Jurkat, Clone E6-1 (cell line): ENCODE results near the gene ADGRF5.
"Not testable (repeated sequence)": the region's sequence is repeated elsewhere in the genome, so short reads cannot be mapped to it uniquely, and the experiment has no call there.

ENCODE experiments used
- DNase-seq: peaks from one replicate; pipeline ENCODE4 v3.0.0-alpha.2; 2011; ENCODE audit warnings: low read depth, low spot score
- H3K4me3 ChIP-seq: 2 replicates; pipeline ENCODE4 v1.5.1; 2011; ENCODE audit warnings: mild to moderate bottlenecking, low read length, control low read depth, moderate library complexity

ADGRF5 gene

DNA sequence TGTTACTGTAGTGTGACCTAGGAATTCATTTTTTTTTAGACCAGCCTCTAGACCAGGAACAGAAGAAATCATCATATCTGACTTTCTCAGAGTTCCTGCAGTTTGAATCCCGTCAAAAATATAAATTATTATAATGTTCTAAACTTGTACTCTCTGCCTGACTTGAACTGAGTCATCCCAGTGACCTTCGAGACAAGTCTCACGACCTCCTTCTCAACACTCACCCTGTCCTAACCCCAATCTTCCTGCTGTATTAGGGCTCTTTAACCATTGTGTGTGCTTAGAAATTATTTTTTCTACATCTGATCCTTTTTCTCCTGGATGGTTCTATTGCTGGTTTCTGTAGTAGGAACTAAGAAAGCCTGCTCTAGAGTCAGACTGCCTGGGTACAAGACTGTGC lies 21.5 kb downstream of the ADGRF5 start:
- H3K4me3 ChIP-seq: no peak overlapping the region
- no peak for DNase-seq

DNA sequence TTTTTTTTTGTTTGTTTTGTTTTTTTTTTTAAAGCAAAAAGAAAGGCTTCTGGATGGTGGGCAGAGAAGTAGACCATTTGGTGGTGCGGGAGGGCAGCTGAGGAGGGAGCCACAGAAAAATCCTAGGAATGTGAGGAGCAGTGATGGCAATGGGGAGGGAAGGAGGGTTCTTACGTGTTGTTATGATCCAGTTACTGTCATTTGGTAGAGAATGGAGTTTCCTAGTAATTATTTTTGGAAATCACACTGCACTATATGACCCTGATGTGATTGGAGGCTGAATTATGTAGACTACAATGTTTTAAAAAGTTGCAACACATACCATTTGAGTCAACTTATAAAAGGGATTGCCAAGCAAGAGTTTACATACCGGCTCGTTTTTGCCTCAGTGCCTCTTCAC lies 22.1 kb downstream of the ADGRF5 start:
- no peak for DNase-seq
- H3K4me3 ChIP-seq: no peak overlapping the region

DNA sequence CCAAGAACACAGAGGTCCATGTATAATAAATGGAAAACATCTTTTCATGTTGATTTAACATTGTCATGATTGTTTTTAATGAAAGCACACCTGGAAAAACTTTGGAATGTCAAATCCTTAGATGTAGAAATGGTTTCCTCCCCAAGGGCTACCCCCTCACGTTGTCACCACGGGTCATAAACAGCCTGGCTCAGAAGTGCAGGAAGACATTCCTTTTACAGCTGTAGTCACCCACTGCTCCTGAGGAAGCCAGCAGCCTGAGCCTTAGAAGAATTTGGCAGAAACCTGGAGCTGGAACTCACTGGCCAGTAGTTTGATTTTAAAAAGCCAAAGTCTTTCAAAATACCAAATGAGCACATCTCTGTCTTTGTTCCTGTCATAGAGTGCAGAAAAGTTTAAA lies 23.7 kb downstream of the ADGRF5 start:
- DNase-seq: no peak
- H3K4me3 ChIP-seq: no peak overlapping the region

DNA sequence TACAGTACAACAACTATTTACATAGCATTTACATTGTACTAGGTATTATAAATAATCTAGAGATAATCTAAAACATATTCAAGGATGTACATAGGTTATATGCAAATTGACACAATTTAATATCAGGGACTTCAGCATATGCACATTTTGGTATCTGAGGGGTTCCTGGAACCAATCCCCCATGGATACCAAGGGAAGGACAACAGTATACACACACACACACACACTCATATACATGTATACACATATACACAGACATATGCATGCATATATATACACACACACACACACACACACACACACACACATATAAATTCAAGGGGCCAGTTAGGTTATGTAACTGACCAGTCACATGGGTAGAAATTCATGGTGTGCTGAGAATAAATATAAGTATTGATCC lies 24.9 kb downstream of the ADGRF5 start:
- DNase-seq: no peak

DNA sequence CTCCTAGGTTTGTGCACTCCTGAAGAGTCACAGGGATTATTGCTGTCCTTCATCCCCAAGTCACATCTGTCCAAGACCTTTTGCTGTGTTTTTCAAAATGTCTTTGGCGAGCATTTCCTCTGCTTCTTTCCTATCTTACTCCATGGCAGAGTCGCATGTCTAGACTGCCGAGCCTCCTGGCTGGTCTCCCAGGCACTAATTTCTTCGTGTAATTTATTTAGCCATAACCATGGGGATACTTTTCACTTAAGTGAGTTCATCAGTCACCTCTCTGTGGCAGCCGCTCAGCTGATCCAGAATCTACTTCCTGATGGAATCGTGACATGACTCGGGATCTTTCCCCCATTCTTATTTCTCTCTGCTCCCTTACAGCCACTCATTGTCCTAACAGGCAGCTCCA lies 25.8 kb downstream of the ADGRF5 start:
- no peak overlapping the region for H3K4me3 ChIP-seq
- no peak for DNase-seq

More for the DNA sequence above, 24.9 kb downstream of the ADGRF5 start:
- H3K4me3 ChIP-seq: no peak overlapping the region

DNA sequence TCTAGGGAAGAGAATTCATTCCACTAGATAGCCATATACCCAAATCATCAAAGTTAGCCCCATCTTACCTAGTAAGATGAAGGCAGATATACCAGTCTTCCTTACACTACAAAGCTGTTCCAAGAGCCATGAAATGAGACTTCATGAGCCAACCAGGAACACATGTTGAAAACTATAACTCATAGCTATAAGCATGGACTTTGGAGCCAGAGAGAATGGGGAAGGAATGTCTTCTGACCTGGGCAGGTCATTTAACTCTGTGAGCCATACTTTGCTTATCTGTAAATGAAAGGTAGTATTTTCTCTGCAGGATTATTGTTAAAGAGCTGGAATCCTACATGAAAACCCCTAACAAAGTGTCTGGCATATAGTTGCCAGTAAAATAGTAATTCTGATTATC lies 27.3 kb downstream of the ADGRF5 start:
- no peak for DNase-seq

DNA sequence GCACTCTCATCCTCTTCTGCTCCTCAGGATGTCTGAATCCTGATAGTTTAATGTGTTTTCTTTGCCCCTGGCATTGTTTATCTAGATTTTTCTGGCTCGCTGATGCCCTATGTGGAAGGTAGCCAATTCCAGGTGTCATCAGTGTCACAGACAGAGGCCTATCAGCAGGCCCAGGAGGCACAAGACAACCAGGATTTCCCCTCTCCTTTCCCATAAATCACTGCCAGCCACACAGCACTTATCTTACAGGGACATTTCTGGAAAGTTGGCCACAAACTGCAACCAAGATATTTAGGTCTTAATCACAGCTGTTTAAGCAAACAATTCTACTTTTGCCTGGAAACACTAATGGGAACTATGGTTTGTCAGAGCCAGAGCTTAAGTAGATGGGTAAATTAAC lies 28.1 kb downstream of the ADGRF5 start:
- H3K4me3 ChIP-seq: no peak overlapping the region
- DNase-seq: no peak

More for the DNA sequence above, 27.3 kb downstream of the ADGRF5 start:
- H3K4me3 ChIP-seq: no peak overlapping the region

DNA sequence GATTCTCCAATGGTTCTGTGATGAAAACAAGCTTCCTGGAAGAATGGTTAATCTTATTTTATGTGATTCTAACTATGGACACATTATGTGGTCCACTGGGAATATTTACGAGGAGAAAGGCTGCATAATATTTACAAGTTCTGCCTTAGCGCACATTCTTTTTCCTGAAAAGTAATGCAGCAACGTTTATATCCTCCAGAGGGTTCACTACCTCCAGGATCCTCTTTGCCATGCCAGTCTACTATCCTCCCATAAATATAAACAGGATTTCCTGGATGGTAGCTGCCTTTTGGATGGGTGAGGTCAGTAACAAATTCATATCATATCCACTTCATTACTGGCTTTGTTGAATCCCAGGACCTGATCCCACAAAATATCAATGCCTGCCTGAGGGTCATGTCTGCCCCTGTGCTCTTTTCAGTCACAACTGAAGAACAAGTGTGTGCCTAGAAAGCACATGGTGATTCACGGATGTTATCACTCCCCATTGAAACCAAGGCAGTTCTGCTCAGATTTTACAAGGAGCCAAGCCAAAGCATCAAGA lies 30.4 kb downstream of the ADGRF5 start:
- no peak for DNase-seq
- H3K4me3 ChIP-seq: no peak overlapping the region

DNA sequence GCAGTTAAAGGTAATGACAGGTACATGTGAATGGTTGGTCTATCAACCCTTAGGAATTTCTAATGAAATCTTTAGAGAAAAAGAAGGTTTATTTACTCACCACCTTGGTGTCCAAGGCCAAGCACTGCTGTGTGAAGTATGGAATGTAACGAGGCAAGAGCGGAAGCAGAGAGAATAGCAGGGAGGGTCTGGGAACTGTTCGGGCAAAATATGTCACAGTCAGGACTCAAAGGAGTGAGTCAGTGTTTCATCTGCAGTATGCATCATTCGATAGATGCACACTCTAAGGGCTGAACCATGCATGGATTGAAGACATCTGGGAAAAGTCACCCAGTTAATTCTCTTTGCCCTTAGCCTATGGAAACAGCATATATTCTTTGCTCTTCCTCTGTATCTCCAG lies 33.2 kb downstream of the ADGRF5 start:
- no peak for DNase-seq
- no peak overlapping the region for H3K4me3 ChIP-seq

DNA sequence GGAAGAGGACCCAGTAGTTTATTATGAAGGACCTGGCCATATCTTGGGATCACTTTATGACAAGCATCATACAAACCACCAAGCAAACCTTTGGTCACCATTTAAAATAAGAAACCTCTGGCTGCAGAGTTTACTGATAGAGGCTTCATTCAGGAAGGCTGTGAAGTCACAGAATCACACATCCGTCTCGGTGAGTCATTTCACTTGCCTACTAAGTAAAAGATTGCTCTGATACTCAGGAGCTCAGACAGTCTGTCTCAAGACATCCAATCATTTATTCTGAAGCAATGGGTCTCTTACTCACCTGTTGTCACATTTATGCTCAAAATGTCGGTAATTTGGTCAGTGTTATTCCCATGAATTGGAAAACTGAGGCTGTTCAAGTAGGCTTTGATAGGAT lies 33.7 kb downstream of the ADGRF5 start:
- H3K4me3 ChIP-seq: no peak overlapping the region
- no peak for DNase-seq

DNA sequence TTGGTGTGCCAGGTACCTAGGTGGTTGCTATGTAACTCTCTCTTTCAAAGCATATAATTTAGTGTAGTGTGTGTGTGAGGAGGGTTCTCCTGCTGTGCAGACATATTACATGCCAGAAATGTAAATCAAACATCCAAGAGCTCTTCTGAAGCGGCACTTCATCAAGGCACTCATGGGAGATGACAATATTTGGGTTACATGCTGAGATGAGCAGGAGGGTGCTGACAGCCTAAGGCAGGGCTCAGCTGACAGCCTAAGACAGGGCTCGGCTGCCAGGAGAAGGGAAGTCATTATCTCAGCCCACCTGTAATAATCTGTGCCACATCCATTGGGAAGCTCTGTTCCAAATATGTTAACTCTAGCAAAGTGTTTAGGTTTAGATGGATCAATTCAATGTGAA lies 39.1 kb downstream of the ADGRF5 start:
- no peak for DNase-seq

DNA sequence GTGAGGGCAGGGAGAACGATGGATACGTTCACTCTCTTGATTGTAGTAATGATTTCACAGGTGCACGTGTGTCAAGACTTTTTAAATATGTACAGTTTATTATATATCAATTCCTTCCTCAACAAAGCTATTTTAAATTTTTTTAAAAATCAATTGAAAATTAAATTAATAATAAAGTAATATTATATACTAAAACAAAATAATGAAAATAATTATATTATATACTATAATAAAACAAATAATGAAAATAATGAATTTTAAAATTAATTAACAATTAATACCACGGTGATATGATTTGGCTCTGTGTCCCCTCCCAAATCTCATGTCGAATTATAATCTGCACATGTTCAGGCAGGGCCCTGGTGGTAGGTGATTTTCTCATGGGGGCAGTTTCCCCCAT lies 42.7 kb downstream of the ADGRF5 start:
- no peak for DNase-seq
- no peak overlapping the region for H3K4me3 ChIP-seq

More for the DNA sequence above, 39.1 kb downstream of the ADGRF5 start:
- H3K4me3 ChIP-seq: no peak overlapping the region

DNA sequence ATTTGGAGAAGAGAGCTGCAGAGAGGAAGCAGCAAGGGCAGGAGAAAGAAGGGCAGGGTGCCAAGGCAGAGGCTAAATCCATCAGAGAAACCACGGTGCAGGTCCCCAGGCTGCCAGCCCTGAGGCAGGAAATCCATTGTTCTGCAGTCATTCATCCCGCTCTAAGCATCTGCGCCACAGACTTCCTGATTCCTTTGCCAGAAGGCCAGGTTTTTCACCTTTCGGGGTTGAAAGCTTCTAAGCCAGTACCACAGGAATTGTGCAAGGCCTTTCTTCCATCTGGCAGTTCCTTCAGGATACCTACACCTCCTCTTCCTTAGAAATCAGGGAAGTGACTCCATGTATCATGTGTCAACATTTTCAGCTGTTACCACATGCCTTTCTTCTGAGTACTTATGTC lies 45.6 kb downstream of the ADGRF5 start:
- no peak overlapping the region for H3K4me3 ChIP-seq
- DNase-seq: no peak

DNA sequence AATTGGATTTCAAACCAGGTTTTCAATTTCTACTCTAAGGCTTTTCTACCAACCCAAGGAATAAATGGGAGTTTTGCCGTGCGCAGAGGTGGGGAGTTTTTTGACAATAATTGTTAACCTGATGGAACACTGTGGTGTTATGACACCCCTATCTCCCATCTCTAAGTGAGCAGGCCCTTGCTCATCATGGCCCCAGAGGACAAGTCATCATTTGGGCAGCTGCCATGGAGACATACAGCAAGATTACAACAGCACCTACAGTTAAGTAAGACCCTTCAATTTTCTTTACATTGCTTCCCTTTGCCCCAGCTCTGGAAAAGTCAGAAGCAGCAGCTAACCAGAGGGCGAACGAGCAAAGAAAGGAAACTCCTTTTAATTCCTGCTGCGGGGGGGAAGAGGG lies 54.3 kb downstream of the ADGRF5 start:
- DNase-seq: no peak

DNA sequence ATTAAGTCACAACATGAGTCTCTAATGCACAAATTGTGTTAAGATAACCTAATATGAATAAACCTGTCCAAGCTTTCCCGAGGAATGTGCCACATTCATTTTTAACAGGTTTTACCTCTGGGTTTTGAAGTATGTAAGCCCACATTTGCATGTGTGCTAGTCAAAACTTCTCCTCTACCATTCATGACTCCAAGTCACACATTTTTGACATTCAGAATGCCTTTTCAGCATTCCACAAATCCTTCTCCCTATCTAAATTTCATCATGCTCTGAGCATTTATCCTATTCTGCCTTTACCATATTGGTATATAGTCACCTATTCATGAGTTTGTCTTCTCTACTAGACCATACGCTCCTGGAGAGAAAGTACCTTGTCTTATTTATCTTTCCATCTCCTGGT lies 56.5 kb downstream of the ADGRF5 start:
- DNase-seq: no peak
- no peak overlapping the region for H3K4me3 ChIP-seq

More for the DNA sequence above, 54.3 kb downstream of the ADGRF5 start:
- no peak overlapping the region for H3K4me3 ChIP-seq

DNA sequence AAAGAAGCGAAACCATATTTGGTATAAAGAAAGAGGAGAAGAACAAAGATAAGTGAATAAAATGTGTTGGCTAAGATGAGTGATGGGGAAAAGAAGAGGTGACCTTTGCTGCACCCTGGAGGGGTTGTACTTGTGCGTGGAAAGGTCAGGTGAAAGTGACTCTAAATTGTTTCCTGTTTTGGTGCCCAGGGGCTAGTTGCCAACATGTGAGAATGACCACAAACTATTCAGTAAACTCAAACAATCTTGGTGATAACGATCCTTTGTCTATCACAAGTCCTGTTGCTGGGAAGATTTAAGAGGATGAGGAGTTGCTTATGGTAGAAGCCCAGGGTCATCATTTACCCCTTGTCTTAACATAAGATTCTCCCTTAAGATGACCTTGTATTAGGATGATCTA lies 57.9 kb downstream of the ADGRF5 start:
- H3K4me3 ChIP-seq: no peak overlapping the region
- DNase-seq: no peak

DNA sequence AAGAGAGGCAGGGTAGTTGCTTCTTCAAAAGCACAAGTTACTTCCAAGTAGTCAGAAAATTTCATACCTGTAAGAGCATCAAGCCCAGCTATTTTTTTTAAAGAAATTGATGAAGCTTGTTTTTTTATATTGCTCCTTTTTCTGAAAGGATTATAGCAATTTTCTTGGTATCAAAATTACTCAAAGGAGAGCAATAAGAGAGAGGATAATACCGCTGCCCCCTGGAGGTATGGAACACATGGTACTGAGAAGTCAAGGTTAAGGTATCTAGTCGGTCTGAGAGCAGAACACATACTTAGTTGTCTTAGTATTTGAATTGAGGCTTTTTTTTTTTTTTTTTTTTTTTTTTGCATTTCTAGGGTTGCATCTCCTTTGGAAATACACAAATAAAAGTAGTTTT lies 59.4 kb downstream of the ADGRF5 start:
- DNase-seq: no peak
- H3K4me3 ChIP-seq: no peak overlapping the region

DNA sequence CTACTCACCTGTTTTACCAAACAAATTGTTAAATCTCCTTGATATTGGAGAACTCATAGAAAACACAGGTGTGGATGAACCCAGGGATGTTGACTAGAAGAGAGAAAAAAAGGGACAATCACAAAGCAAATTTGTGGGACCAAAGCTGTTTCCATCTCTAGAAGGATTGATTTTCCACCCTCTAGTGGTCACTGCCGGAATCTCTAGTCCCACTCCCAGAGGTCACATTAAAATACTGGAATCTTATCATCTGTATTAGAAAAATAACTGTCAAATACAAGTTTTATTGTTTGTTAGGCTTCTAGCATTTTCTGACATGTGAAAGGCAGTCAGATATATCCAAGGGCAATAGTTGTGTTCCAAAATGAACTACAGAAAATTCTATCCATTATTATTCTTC lies 65.8 kb downstream of the ADGRF5 start:
- not testable (repeated sequence) for DNase-seq, H3K4me3 ChIP-seq

DNA sequence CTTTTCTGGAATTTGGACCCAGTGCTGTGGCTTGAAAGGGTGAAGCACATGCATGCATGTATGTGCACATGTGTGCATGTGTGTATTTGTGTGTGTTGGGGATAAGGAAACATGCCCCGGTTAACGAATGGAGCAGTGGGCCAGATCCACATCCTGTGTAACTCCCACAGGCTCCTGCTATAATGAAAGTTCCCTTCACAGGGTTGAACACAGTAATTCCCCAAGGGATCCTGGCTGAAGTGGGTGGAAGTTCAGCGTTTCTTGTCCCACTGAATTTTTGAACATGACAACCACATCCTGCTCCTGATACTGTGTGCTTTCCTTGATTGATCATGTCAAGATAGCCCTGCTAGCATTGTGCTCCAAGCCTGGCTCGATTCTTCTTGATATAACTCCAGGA lies 70.2 kb downstream of the ADGRF5 start:
- H3K4me3 ChIP-seq, DNase-seq: not testable (repeated sequence)

DNA sequence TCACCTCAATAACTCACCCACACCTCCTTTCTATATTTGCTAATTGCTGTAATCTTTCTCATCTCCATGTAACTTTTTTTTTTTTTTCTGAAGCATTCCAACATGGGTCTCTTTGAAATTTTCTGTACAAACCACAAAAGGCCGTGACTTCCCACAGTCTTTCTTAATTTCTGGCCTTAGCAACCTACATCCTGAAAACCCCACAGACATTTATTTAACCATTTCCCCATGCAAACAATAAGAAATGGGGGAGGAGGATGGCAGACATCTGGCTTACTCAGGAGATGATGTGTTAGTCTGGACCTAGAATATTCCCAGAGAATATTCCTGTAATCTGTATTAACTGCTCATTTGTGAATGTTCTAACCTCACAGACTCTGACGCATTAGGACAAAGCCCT lies 70.9 kb downstream of the ADGRF5 start:
- no peak overlapping the region for H3K4me3 ChIP-seq
- no peak for DNase-seq

DNA sequence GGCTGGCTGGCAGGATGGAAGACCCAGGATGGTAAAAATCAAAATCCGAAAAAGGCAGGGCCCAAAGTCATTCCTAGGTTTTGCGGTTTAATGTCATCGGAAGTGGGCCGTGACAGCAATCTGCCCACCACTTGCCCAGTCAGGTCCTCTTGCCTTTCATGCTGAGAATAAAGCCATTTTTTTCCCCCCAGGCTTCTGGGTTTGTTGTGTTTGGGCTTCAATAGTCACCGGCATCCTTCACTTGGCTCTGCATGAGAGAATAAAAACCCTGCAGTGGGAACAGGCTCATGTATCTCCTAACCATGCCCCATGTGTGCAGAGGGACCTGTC lies 72.4 kb downstream of the ADGRF5 start:
- no peak overlapping the region for H3K4me3 ChIP-seq
- DNase-seq: no peak
